T-helper 1 cell treated with Interleukin-12 subunit alpha and Interleukin-12 subunit beta and Interleukin-4 antibody, amounts not matched to agents 30 ng/mL and 1 ng/mL, for 36 hours (primary cell): ENCODE results near the gene TWNK. TPM values are rescaled to one million over a fixed set of nuclear protein-coding genes. Genes with fewer than 3 reads are reported as not detected.

Source experiments
- intact Hi-C: fragments of 100-400 bp; cut with micrococcal nuclease; formaldehyde crosslinking; loops from one replicate; pipeline ENCODE4 v1.15.1; 2024
- total RNA-seq: library from RNA; stranded (reverse); gene quantifications from 2 replicates; pipeline ENCODE4 v1.2.3, GENCODE V29; 2022

Gene TWNK
- total RNA-seq, 1 donor from 2014 or later, result 17.2 TPM

DNA sequence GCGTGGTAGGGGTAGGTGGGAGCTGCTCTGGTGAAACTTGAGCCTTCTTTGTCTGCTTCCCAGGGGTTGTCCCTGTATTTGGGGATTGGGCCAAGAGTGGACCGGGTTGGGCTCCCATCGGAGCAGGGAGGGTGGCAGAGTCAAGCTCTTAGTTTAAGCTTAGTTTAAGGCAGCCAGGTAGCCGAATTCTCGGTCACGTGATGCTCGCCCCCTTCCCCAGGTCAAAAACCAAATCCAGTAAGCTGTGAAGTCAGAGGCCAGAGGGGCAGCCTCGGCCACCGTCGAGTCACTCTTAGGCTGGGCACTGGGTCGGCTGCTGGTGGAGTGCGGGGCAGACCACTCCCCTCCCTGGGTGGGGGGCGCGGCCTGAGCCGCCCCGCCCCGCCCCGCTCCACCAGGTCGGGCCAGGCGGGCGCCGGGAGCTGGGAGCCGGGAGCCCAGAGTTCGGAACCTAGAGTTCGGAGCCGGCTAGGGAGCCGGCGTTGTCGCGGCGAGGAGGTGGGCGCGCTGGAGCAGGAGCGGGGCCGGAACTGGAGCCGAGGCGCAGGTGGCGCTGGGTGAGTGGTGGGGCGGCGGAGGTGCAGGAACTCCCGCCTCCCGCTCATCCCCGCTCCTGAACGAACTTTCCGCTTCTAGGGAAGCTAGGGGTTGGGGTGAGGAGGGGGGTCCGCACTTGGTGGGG, 9.5 kb downstream of the TWNK start:
- intact Hi-C loops, result loop anchor here (1.0 to 5.0 kb wide), 8 partner anchors 10 to 786 kb away; partner anchors contain the start of genes BTRC, HIF1AN, MRPL43 and NPM3

- intact Hi-C loops, result loop anchor here (1.0 to 5.0 kb wide), 8 partner anchors 10 to 785 kb away; partner anchors contain the start of genes BTRC, HIF1AN, MRPL43 and NPM3
These were observed 10.2 kb downstream of the TWNK start for GRCh38 chr10:100997360-100998182.

- intact Hi-C loops, result loop anchor here (5.0 kb wide), 3 partner anchors 354 to 626 kb away; partner anchors contain the start of genes BTRC and HIF1AN
These were observed 11.0 kb downstream of the TWNK start for GRCh38 chr10:100998183-100998990.

GRCh38 chr10:100998991-100999741, 11.8 kb downstream of the TWNK start:
- intact Hi-C loops, result loop anchor here (1.0 to 5.0 kb wide), 5 partner anchors 14 to 627 kb away; partner anchors contain the start of genes BTRC, HIF1AN, PDZD7 and SFXN3

DNA sequence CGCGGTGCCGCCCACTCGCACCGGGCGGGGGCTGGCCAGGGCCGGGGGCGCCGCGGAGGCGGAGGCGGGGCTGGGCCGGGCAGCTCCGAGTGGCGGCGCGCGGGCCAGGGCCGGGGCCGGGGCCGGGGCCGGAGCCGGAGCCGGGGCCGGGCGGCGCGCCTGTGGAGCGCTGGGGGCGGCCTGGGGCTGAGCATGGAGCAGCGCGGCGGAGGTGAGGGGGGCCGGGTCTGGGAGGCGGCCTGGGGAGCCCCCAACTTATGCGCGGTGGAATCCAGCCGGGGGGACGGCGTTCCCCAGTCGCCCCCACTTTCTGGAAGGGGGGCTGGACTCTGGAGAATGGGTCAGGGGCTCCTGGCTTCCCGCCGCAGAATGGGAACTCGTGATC, 12.4 kb downstream of the TWNK start, which contains the start of gene LZTS2:
Gene LZTS2 (plus strand): TSS at position 67 of the 385 bp plus-strand sequence. CDS start 2,731 bp downstream, outside the sequence.
- intact Hi-C loops, result loop anchor here (1.0 to 5.0 kb wide), 5 partner anchors 14 to 627 kb away; partner anchors contain the start of genes BTRC, HIF1AN, PDZD7 and SFXN3

DNA sequence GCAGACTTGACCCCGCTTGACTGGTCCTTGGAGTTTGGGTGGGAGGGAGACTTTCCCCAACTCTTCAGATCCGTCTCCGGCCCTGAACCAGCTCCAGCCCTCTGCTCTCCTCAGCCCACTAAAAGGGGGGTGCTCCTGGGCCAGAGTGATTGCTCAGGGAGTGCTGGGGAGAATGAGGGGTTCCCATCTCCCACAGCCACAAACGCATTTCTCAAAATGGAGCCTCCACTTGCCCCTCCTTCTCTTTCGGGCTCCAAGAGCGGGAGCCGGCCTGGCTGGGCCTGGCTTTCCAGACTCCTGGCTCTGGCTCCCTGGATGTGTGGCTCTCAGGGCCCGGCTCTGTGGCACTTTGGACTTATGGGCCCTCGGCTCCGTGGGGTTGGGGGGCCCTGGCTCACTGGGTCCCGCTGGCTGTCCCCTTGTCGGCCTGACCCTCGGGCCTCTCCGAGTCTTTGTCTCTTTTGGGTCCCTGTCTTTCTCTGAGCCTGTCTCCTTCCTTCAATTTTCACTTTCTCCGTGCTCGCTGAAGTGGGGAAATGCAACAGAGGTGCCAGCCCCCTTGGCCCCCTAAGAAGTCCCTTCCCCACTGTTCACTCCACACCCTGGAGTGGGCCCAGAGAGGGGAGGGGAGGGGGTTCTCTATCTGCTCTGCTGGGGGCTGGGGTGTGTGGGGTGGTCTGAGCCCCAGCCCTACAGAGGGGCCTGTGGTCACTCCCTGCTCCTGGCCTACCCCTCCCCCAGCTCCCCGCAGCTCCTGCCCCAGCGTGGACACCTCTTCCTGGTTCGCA, 13.0 kb downstream of the TWNK start:
- intact Hi-C loops, result no loop called here

GRCh38 chr10:101000915-101001658, 13.7 kb downstream of the TWNK start:
- intact Hi-C loops, result no loop called here

DNA sequence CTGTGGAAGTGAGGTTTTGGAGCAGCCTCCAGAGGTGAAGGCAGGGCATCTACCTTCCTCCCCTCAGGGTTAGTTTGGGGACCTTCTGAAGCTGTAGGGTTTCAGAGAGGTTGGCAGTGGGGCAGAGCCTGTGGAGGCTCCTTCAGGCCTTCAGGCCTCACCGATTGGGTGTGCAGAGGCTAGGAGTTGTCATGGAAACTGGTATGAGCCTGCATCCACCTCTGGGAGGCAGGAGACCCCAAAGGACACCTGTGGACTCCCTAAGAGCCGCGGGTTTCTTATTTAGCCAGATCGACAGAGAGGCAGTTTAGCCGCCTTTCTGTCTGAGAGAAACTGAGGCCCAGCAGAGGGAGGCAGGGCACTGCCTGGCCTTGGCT, 14.3 kb downstream of the TWNK start:
- intact Hi-C loops, result no loop called here

GRCh38 chr10:101002456-101002855, 15.1 kb downstream of the TWNK start:
- intact Hi-C loops, result no loop called here

DNA sequence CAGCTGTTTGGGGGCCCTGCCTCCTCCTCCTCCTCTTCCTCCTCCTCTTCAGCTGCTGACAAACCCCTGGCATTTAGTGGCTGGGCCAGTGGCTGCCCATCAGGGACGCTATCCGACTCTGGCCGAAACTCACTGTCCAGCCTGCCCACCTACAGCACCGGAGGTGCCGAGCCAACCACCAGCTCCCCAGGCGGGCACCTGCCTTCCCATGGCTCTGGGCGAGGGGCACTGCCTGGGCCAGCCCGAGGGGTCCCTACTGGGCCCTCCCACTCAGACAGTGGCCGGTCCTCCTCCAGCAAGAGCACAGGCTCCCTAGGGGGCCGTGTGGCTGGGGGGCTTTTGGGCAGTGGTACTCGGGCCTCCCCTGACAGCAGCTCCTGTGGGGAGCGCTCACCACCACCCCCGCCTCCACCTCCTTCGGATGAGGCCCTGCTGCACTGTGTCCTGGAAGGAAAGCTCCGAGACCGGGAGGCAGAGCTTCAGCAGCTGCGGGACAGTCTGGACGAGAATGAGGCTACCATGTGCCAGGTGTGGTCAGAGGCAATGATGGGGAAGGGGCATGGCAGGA, 16.4 kb downstream of the TWNK start:
- intact Hi-C loops, result no loop called here

DNA sequence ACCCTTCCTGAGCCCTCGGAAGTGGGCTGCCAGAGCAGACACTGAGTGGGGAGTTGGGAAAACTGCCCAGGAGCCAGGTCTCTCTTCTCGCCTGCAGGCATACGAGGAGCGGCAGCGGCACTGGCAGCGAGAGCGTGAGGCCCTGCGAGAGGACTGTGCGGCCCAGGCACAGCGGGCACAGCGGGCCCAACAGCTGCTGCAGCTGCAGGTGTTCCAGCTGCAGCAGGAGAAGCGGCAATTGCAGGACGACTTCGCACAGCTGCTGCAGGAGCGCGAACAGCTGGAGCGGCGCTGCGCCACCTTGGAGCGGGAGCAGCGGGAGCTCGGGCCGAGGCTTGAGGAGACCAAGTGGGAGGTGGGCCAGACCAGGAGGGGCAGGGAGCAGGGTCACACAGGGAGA, 18.0 kb downstream of the TWNK start:
- intact Hi-C loops, result no loop called here

DNA sequence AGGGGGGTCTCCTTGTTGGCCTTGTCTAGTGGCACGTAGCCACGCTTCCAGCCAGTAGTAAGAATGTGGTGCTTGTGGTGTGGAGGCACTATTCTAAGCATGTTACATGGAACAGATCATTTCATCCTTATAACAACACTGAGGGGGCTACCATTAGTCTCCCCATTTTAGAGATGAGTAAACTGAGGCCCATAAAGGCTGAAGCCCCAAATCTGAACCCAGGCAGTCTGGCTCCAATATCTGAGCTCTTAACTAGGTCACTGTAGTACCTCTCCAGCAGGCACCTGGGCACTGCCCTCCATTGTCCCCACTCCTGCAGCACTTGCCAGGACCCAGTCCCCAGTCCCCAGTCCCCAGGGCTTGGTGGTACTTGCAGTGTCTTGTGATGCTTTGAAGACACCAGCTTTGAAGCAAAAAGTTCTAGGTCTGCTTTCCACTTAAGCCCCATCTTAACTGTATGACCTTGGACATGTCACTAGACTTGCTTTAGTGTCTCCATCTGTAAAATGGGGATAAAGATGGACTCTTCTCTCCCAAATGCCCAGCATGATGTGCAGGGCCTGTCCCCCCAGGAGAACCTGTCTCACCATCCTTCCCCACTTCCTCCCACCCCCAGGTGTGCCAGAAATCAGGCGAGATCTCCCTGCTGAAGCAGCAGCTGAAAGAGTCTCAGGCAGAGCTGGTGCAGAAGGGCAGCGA, 18.7 kb downstream of the TWNK start:
- intact Hi-C loops, result no loop called here

DNA sequence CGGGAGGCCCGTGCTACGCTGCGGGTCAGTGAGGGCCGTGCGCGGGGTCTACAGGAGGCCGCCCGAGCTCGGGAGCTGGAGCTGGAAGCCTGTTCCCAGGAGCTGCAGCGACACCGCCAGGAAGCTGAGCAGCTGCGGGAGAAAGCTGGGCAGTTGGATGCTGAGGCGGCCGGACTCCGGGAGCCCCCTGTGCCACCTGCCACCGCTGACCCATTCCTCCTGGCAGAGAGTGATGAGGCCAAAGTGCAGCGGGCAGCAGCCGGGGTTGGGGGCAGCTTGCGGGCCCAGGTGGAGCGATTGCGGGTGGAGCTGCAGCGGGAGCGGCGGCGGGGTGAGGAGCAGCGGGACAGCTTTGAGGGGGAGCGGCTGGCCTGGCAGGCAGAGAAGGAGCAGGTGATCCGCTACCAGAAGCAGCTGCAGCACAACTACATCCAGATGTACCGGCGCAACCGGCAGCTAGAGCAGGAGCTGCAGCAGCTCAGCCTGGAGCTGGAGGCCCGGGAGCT, 19.3 kb downstream of the TWNK start:
- intact Hi-C loops, result no loop called here

- intact Hi-C loops, result no loop called here
These were observed 19.9 kb downstream of the TWNK start for GRCh38 chr10:101007099-101007711.

- intact Hi-C loops, result no loop called here
These were observed 20.8 kb downstream of the TWNK start for GRCh38 chr10:101007915-101008822.

- intact Hi-C loops, result no loop called here
These were observed 21.6 kb downstream of the TWNK start for GRCh38 chr10:101008823-101009423.
